Dermis blood vessel endothelial cell (primary cell): ENCODE measurements around the gene SYNGR3. TPM values are rescaled to one million over a fixed set of nuclear protein-coding genes. Genes with fewer than 3 reads are reported as not detected.

Experiments used
- DNase-seq: peaks from one replicate; pipeline ENCODE4 v3.0.0; 2010
- total RNA-seq: library from RNA; depleted of rRNA; stranded (reverse); fragments of >200 nt; gene quantifications from 2 replicates; pipeline ENCODE4 v1.2.3, GENCODE V29; 2014

Gene SYNGR3
- total RNA-seq, 1 donor from 2014 or later: 2.4 TPM

DNA sequence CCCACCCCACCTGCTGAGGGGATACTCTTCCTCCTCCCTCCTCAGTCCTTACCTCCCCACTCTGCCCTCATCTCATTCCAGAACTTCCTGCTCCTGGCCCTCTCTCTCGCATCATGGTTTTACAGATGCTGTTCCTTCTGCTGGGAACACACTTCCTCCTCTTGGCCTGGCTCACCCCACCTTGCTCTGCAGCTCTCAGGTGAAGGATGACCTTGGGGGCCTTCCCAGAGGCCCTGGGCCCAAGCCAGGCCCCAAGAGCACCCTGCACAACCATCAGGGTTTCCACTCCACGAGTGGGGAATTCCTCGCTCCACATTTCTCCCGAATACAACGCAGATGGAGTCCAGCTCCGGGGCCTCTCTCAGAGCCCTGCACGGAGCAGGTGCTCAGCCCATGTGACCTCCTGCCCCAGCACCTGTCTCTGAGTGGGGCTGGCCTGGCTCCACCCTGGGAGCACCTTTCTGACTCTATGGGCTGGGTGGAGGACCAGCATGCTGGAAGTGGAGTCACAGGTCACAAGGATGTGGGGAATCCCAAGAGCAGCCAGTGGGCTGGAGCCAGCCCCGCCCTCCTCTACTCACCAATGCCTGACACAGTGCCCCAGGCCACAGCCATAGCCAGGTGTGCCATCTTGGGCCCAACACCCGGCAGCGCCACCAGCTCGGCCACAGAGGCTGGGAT, 53.4 kb downstream of the SYNGR3 start:
- no peak for DNase-seq

Other genes starting within 250 kb of the SYNGR3 start
- 46.6 and 87.3 TPM in 2 replicates for gene NME3, start 218.4 kb upstream of the SYNGR3 start, total RNA-seq
- gene EME2, start 217.2 kb upstream of the SYNGR3 start, total RNA-seq: 9.7 and 16.5 TPM in 2 replicates
- gene MRPS34, start 216.8 kb upstream of the SYNGR3 start, total RNA-seq: 77.1 and 84.7 TPM in 2 replicates
- 57.6 and 82.2 TPM in 2 replicates for gene SPSB3, start 207.4 kb upstream of the SYNGR3 start, total RNA-seq
- gene NUBP2, start 207.0 kb upstream of the SYNGR3 start, total RNA-seq: 91.8 and 110 TPM in 2 replicates
- gene IGFALS, start 196.3 kb upstream of the SYNGR3 start, total RNA-seq: not detected in 2 replicates
- gene HAGH, start 163.1 kb upstream of the SYNGR3 start, total RNA-seq: 76.5 and 89.2 TPM in 2 replicates
- gene FAHD1, start 162.8 kb upstream of the SYNGR3 start, total RNA-seq: 79.7 and 82.4 TPM in 2 replicates
- not detected in 2 replicates for gene MEIOB, start 117.8 kb upstream of the SYNGR3 start, total RNA-seq
- gene HS3ST6, start 71.6 kb upstream of the SYNGR3 start, total RNA-seq: not detected in 2 replicates
- gene MSRB1, start 46.8 kb upstream of the SYNGR3 start, total RNA-seq: 6.6 and 8.1 TPM in 2 replicates
- gene RPL3L, start 35.3 kb upstream of the SYNGR3 start, total RNA-seq: not detected in 2 replicates
- 107 and 149 TPM in 2 replicates for gene NDUFB10, start 30.4 kb upstream of the SYNGR3 start, total RNA-seq
- gene RPS2, start 25.1 kb upstream of the SYNGR3 start, total RNA-seq: 1,669 and 1,784 TPM in 2 replicates
- not detected in 2 replicates for gene RNF151, start 23.1 kb upstream of the SYNGR3 start, total RNA-seq
- gene TBL3, start 17.9 kb upstream of the SYNGR3 start, total RNA-seq: 46.1 and 71.8 TPM in 2 replicates
- 0.34 TPM in 1 of 2 replicates, not detected in the other for gene NOXO1, start 8.5 kb upstream of the SYNGR3 start, total RNA-seq
- 9.0 and 13.4 TPM in 2 replicates for gene GFER, start 5.8 kb upstream of the SYNGR3 start, total RNA-seq
- 19.1 and 28.2 TPM in 2 replicates for gene ZNF598, start 19.9 kb downstream of the SYNGR3 start, total RNA-seq
- 0.17 and 1.2 TPM in 2 replicates for gene NPW, start 29.8 kb downstream of the SYNGR3 start, total RNA-seq
- 33.5 and 79.6 TPM in 2 replicates for gene NHERF2, start 36.9 kb downstream of the SYNGR3 start, total RNA-seq
- 27.7 and 32.3 TPM in 2 replicates for gene NTHL1, start 57.9 kb downstream of the SYNGR3 start, total RNA-seq
- gene TSC2, start 58.0 kb downstream of the SYNGR3 start, total RNA-seq: 40.8 and 59.3 TPM in 2 replicates
- gene PKD1, start 145.9 kb downstream of the SYNGR3 start, total RNA-seq: 55.6 and 77.1 TPM in 2 replicates
- gene RAB26, start 158.7 kb downstream of the SYNGR3 start, total RNA-seq: 0.34 and 0.84 TPM in 2 replicates
- 110 and 171 TPM in 2 replicates for gene TRAF7, start 165.8 kb downstream of the SYNGR3 start, total RNA-seq
- 0.05 and 0.17 TPM in 2 replicates for gene CASKIN1, start 206.6 kb downstream of the SYNGR3 start, total RNA-seq
- 16.0 and 25.6 TPM in 2 replicates for gene MLST8, start 215.5 kb downstream of the SYNGR3 start, total RNA-seq
- gene BRICD5, start 220.9 kb downstream of the SYNGR3 start, total RNA-seq: 1.3 and 4.4 TPM in 2 replicates
- gene PGP, start 224.9 kb downstream of the SYNGR3 start, total RNA-seq: 18.4 and 20.2 TPM in 2 replicates
- gene E4F1, start 233.6 kb downstream of the SYNGR3 start, total RNA-seq: 34.4 and 37.1 TPM in 2 replicates
- 0.51 and 0.56 TPM in 2 replicates for gene DNASE1L2, start 246.5 kb downstream of the SYNGR3 start, total RNA-seq